Breast epithelium (tissue), 3 donors: ENCODE measurements around the gene JPH4.

Experiments
- POLR2A ChIP-seq: fragments of 450-650 bp; IDR thresholded peaks from one replicate; pipeline ENCODE4 v1.6.1; 2016; ENCODE audit warnings: antibody characterized with exemption, mild to moderate bottlenecking, moderate library complexity
- POLR2AphosphoS5 ChIP-seq, 3 donors: sonication (generic); formaldehyde crosslinking; IDR thresholded peaks; one replicate each; pipeline ENCODE4 v1.6.1; 2017; ENCODE audit warnings: antibody characterized with exemption in 3 of 3
- TF ChIP-seq, protein P1 (sequence below), 3 donors: fragments of 450-650 bp; IDR thresholded peaks; one replicate each; pipeline ENCODE4 v1.5.1; 2016 to 2017; ENCODE audit warnings: antibody characterized with exemption in 3 of 3, mild to moderate bottlenecking in 3 of 3, moderate library complexity in 3 of 3

DNA sequence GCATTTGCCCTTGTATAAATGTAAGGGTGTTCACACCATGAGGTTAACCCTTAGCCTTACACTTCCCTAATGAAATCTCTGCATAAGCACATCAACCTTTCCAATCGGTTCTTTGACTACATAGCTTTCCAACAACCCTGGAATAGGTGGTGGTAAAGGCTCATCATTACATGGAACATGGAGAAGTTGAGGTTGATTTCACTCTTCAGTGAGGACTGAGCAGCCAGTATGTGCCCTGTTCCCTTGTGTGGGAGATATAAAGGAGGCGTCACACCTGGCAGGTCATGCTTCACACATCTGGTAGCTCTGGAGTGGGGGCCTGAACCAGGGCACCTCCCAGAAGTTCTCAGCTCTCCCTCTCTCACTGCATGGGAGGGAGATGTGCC lies 21.7 kb upstream of the JPH4 start:
- TF ChIP-seq, protein P1, sequence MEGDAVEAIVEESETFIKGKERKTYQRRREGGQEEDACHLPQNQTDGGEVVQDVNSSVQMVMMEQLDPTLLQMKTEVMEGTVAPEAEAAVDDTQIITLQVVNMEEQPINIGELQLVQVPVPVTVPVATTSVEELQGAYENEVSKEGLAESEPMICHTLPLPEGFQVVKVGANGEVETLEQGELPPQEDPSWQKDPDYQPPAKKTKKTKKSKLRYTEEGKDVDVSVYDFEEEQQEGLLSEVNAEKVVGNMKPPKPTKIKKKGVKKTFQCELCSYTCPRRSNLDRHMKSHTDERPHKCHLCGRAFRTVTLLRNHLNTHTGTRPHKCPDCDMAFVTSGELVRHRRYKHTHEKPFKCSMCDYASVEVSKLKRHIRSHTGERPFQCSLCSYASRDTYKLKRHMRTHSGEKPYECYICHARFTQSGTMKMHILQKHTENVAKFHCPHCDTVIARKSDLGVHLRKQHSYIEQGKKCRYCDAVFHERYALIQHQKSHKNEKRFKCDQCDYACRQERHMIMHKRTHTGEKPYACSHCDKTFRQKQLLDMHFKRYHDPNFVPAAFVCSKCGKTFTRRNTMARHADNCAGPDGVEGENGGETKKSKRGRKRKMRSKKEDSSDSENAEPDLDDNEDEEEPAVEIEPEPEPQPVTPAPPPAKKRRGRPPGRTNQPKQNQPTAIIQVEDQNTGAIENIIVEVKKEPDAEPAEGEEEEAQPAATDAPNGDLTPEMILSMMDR (IDR thresholded peaks at IDR 0.05), result no peak
- TF ChIP-seq POLR2A, result no peak
- TF ChIP-seq POLR2AphosphoS5 (IDR thresholded peaks at IDR 0.05), result no peak
